Measurements from ENCODE around the gene TEDC2.
"Not testable (repeated sequence)": the region's sequence is repeated elsewhere in the genome, so short reads cannot be mapped to it uniquely, and the experiment has no call there.

The TEDC2 gene

GRCh38 chr16:2429771-2430663, 29.9 kb upstream of the TEDC2 start:
- in situ Hi-C loops (cut with HindIII; ENCODE audit: low sequenced_read_pairs): no loop called here
- peak; percentile 24 for DNase-seq (ENCODE audit: low read depth, low spot score)
- TF ChIP-seq CTCF (IDR thresholded peaks at IDR 0.05; ENCODE audit: low read depth, low read length): peak; percentile 21
- peak overlapping the region; percentile 68 for H3K4me3 ChIP-seq (ENCODE audit: low read depth, low read length)

GRCh38 chr16:2432286-2432685, 27.6 kb upstream of the TEDC2 start:
- no peak for TF ChIP-seq CTCF (IDR thresholded peaks at IDR 0.05; ENCODE audit: low read depth, low read length)
- no peak overlapping the region for H3K4me3 ChIP-seq (ENCODE audit: low read depth, low read length)
- no peak for DNase-seq (ENCODE audit: low read depth, low spot score)
- in situ Hi-C loops (cut with HindIII; ENCODE audit: low sequenced_read_pairs): no loop called here

- in situ Hi-C loops (cut with HindIII; ENCODE audit: low sequenced_read_pairs): no loop called here
- no peak overlapping the region for H3K4me3 ChIP-seq (ENCODE audit: low read depth, low read length)
- no peak for TF ChIP-seq CTCF (IDR thresholded peaks at IDR 0.05; ENCODE audit: low read depth, low read length)
- DNase-seq (ENCODE audit: low read depth, low spot score): no peak
Measured at GRCh38 chr16:2432801-2433505, 27.0 kb upstream of the TEDC2 start.

GRCh38 chr16:2435236-2435635, 24.7 kb upstream of the TEDC2 start:
- in situ Hi-C loops (cut with HindIII; ENCODE audit: low sequenced_read_pairs): not testable (repeated sequence)

GRCh38 chr16:2436110-2436509, 23.8 kb upstream of the TEDC2 start:
- DNase-seq (ENCODE audit: low read depth, low spot score): no peak
- TF ChIP-seq CTCF (IDR thresholded peaks at IDR 0.05; ENCODE audit: low read depth, low read length): no peak
- no peak overlapping the region for H3K4me3 ChIP-seq (ENCODE audit: low read depth, low read length)
- in situ Hi-C loops (cut with HindIII; ENCODE audit: low sequenced_read_pairs): no loop called here

More at GRCh38 chr16:2435236-2435635, 24.7 kb upstream of the TEDC2 start:
- H3K4me3 ChIP-seq (ENCODE audit: low read depth, low read length); DNase-seq (ENCODE audit: low read depth, low spot score): not testable (repeated sequence)

GRCh38 chr16:2437032-2437790, 22.7 kb upstream of the TEDC2 start:
- in situ Hi-C loops (cut with HindIII; ENCODE audit: low sequenced_read_pairs): no loop called here
- DNase-seq (ENCODE audit: low read depth, low spot score): no peak
- no peak for TF ChIP-seq CTCF (IDR thresholded peaks at IDR 0.05; ENCODE audit: low read depth, low read length)
- H3K4me3 ChIP-seq (ENCODE audit: low read depth, low read length): no peak overlapping the region
